Lower lobe of right lung (tissue), 2 donors: Measurements from ENCODE around the gene MBD3L2B. TPM values are rescaled to one million over a fixed set of nuclear protein-coding genes. Genes with fewer than 3 reads are reported as not detected.

Experiments
- ATAC-seq, 2 donors: fragments of 200-7000 bp; cut with Tn5 transposase; one replicate each; pipeline ENCODE4 v1.9.1; 2020 to 2022; ENCODE audit warnings: mild to moderate bottlenecking in 2 of 2, moderate library complexity in 2 of 2
- DNase-seq: peaks from one replicate; pipeline ENCODE4 v3.0.0-alpha.2; 2020
- H3K27ac ChIP-seq: fragments of 200-600 bp; one replicate; pipeline ENCODE4 v1.8.0; 2022
- H3K27me3 ChIP-seq: fragments of 200-600 bp; one replicate; pipeline ENCODE4 v1.8.0; 2022; ENCODE audit warnings: low read depth
- H3K36me3 ChIP-seq: fragments of 200-600 bp; one replicate; pipeline ENCODE4 v1.8.0; 2022; ENCODE audit warnings: mild to moderate bottlenecking
- H3K4me1 ChIP-seq: fragments of 200-600 bp; one replicate; pipeline ENCODE4 v1.8.0; 2022
- H3K4me3 ChIP-seq: fragments of 200-600 bp; one replicate; pipeline ENCODE4 v1.8.0; 2022; ENCODE audit warnings: mild to moderate bottlenecking
- H3K9me3 ChIP-seq: fragments of 200-600 bp; one replicate; pipeline ENCODE4 v1.8.0; 2022
- CTCF ChIP-seq: fragments of 200-600 bp; IDR thresholded peaks from one replicate; pipeline ENCODE4 v1.8.0; 2022; ENCODE audit warnings: antibody characterized with exemption, mild to moderate bottlenecking
- intact Hi-C: fragments of 100-400 bp; cut with DNase I; formaldehyde crosslinking; loops from one replicate; pipeline ENCODE4 v1.11.0; 2022
- total RNA-seq: library from RNA; stranded (reverse); fragmentation: NEBNext Ultra II Directional; extraction: Animal tissue kit (Norgen Biotek cat#: 25700); gene quantifications from one replicate; pipeline ENCODE4 v1.2.1, GENCODE V29; 2021
- donor health status: DM: no; HTN: yes; CAD: no; lungs with severe emphysema.

Gene MBD3L2B
- total RNA-seq, 1 donor from 2014 or later = not detected

- H3K9me3 ChIP-seq = no peaks in the 10 kb centered on the region
- no peaks in the 10 kb centered on the region for H3K4me1 ChIP-seq
- ATAC-seq = no peak
- DNase-seq = no peak
- H3K27ac ChIP-seq = no peak overlapping the region
- H3K4me3 ChIP-seq = no peak overlapping the region
- peaks cover 5% of the 10 kb centered on the region for H3K27me3 ChIP-seq
- no peaks in the 10 kb centered on the region for H3K36me3 ChIP-seq
- TF ChIP-seq CTCF = no peak
- intact Hi-C loops = no loop called here
These were observed 51.7 kb downstream of the MBD3L2B start for GRCh38 chr19:6969490-6969889.

Other genes starting within 250 kb of the MBD3L2B start
- gene VAV1, start 248.7 kb downstream of the MBD3L2B start, total RNA-seq = 36.2 TPM
- gene ADGRE1, start 133.9 kb downstream of the MBD3L2B start, total RNA-seq = 1.8 TPM
- not detected for gene MBD3L5, start 9.1 kb upstream of the MBD3L2B start, total RNA-seq
- gene MBD3L4, start 18.7 kb upstream of the MBD3L2B start, total RNA-seq = not detected
- gene MBD3L2, start 27.9 kb upstream of the MBD3L2B start, total RNA-seq = not detected
- not detected for gene MBD3L3, start 37.2 kb upstream of the MBD3L2B start, total RNA-seq
- gene ZNF557, start 48.3 kb upstream of the MBD3L2B start, total RNA-seq = 11.2 TPM